Endodermal cell (in vitro differentiated cells): Measurements from ENCODE around the gene CCNI2. TPM values are rescaled to one million over a fixed set of nuclear protein-coding genes. Genes with fewer than 3 reads are reported as not detected.

ENCODE experiments used
- DNase-seq: peaks from one replicate; pipeline ENCODE4 v3.0.0-alpha.2; 2017
- H3K27ac ChIP-seq: 2 replicates; pipeline ENCODE4 v1.5.1; 2013; ENCODE audit warnings: mild to moderate bottlenecking, low read depth, low read length, moderate library complexity
- H3K27me3 ChIP-seq: 2 replicates; pipeline ENCODE4 v1.6.1; 2013; ENCODE audit warnings: mild to moderate bottlenecking, low read length, moderate library complexity; ENCODE audit not compliant: insufficient read depth, control insufficient read depth, poor library complexity, severe bottlenecking
- H3K36me3 ChIP-seq: 2 replicates; pipeline ENCODE4 v1.7.0; 2013; ENCODE audit warnings: mild to moderate bottlenecking, low read length, moderate library complexity; ENCODE audit not compliant: control insufficient read depth, insufficient read depth
- H3K4me1 ChIP-seq: one replicate; pipeline ENCODE4 v1.7.0; 2013; ENCODE audit warnings: low read length; ENCODE audit not compliant: control insufficient read depth, insufficient read depth
- H3K4me3 ChIP-seq: 2 replicates; pipeline ENCODE4 v1.5.1; 2013; ENCODE audit warnings: mild to moderate bottlenecking, low read length, moderate library complexity
- H3K9ac ChIP-seq: 2 replicates; pipeline ENCODE4 v1.6.1; 2013; ENCODE audit warnings: mild to moderate bottlenecking, low read length, moderate library complexity; ENCODE audit not compliant: poor library complexity, severe bottlenecking; ENCODE audit errors: extremely low read depth
- H3K9me3 ChIP-seq: 2 replicates; pipeline ENCODE4 v1.6.1; 2013; ENCODE audit warnings: mild to moderate bottlenecking, low read length, moderate library complexity; ENCODE audit not compliant: control insufficient read depth
- H3K27ac Mint-ChIP-seq: 2 replicates; pipeline ENCODE4 v1.8.0; 2020; ENCODE audit warnings: mixed read lengths
- H3K27me3 Mint-ChIP-seq: 2 replicates; pipeline ENCODE4 v1.8.0; 2021; ENCODE audit warnings: mild to moderate bottlenecking, mixed read lengths; ENCODE audit not compliant: insufficient read depth
- H3K36me3 Mint-ChIP-seq: 2 replicates; pipeline ENCODE4 v1.8.0; 2020; ENCODE audit warnings: low read depth, mixed read lengths
- H3K4me1 Mint-ChIP-seq: 2 replicates; pipeline ENCODE4 v1.8.0; 2020; ENCODE audit warnings: mixed read lengths
- H3K4me3 Mint-ChIP-seq: 2 replicates; pipeline ENCODE4 v1.8.0; 2020; ENCODE audit warnings: mild to moderate bottlenecking, moderate library complexity, mixed read lengths
- H3K9me3 Mint-ChIP-seq: 2 replicates; pipeline ENCODE4 v1.8.0; 2020; ENCODE audit warnings: mild to moderate bottlenecking, mixed read lengths
- CTCF ChIP-seq: fragments of 200-600 bp; sonication (generic); conservative IDR thresholded peaks from 2 replicates; pipeline ENCODE4 v1.5.0; 2021; ENCODE audit warnings: antibody characterized with exemption, mild to moderate bottlenecking
- whole genome bisulfite sequencing, 2 experiments: methylation state at CpG; one replicate each; pipeline versions ENCODE4 v1.1.5 to v1.1.7; 2013; ENCODE audit warnings: missing lambda C conversion rate in 2 of 2, mixed read lengths in 1 of 2; ENCODE audit not compliant: insufficient coverage in 1 of 2, insufficient read length in 1 of 2; 5-methylcytosine and 5-hydroxymethylcytosine counted together
- total RNA-seq, 2 donors: library from RNA; stranded (reverse); fragmentation: NEBNext Ultra II Directional in 1 of 2; extraction: Animal tissue kit (Norgen Biotek cat#: 25700) in 1 of 2; gene quantifications; 2 replicates in 1 of 2; 3 replicates in 1 of 2; pipeline ENCODE4 v1.2.1, GENCODE V29; 2021

CCNI2 gene
- total RNA-seq, 2 donors from 2014 or later: 1.2 to 1.3 TPM

- no peak overlapping the region for H3K4me3 ChIP-seq
- Mint-ChIP-seq H3K4me1 (peaks cover 10% of the 10 kb centered on the region), H3K27me3 (peaks cover 2% of the 10 kb centered on the region), H3K4me3 (no peak overlapping the region), H3K36me3 (peaks cover 35% of the 10 kb centered on the region), H3K27ac (no peak overlapping the region), H3K9me3 (no peaks in the 10 kb centered on the region)
- H3K9ac ChIP-seq: no peak overlapping the region
- H3K9me3 ChIP-seq: no peaks in the 10 kb centered on the region
- no peak overlapping the region for H3K27ac ChIP-seq
- 91 to 95% methylated on average over 10 to 13 of the region's 13 CpGs for WGBS, 2 experiments
- H3K36me3 ChIP-seq: peaks cover 22% of the 10 kb centered on the region
- H3K4me1 ChIP-seq: no peaks in the 10 kb centered on the region
- H3K27me3 ChIP-seq: no peaks in the 10 kb centered on the region
- DNase-seq: peak; percentile 28
- TF ChIP-seq CTCF: no peak
These were observed 11.2 kb downstream of the CCNI2 start for GRCh38 chr5:132758451-132758850.

- Histone ChIP-seq H3K27ac (no peak overlapping the region), H3K4me1 (no peaks in the 10 kb centered on the region), H3K36me3 (peaks cover 28% of the 10 kb centered on the region), H3K27me3 (no peaks in the 10 kb centered on the region), H3K9ac (no peak overlapping the region), H3K4me3 (no peak overlapping the region), H3K9me3 (no peaks in the 10 kb centered on the region)
- Mint-ChIP-seq H3K4me3 (no peak overlapping the region), H3K4me1 (peaks cover 7% of the 10 kb centered on the region), H3K27me3 (peaks cover 2% of the 10 kb centered on the region), H3K9me3 (no peaks in the 10 kb centered on the region), H3K36me3 (peaks cover 41% of the 10 kb centered on the region), H3K27ac (no peak overlapping the region)
- 90 to 91% methylated on average over 7 to 13 of the region's 13 CpGs for WGBS, 2 experiments
- peak; percentile 27 for DNase-seq
- no peak for TF ChIP-seq CTCF
These were observed 12.2 kb downstream of the CCNI2 start for GRCh38 chr5:132759114-132760048.

- no peak overlapping the region for H3K27ac ChIP-seq
- H3K9me3 ChIP-seq: no peaks in the 10 kb centered on the region
- no peaks in the 10 kb centered on the region for H3K27me3 ChIP-seq
- H3K4me1 ChIP-seq: no peaks in the 10 kb centered on the region
- WGBS, 2 experiments: 96% methylated on average over 4 to 12 of the region's 12 CpGs
- no peaks in the 10 kb centered on the region for H3K27me3 Mint-ChIP-seq
- H3K4me3 ChIP-seq: no peak overlapping the region
- peaks cover 35% of the 10 kb centered on the region for H3K36me3 ChIP-seq
- H3K9me3 Mint-ChIP-seq: no peaks in the 10 kb centered on the region
- H3K27ac Mint-ChIP-seq: no peak overlapping the region
- peak; percentile 22 for DNase-seq
- no peak overlapping the region for H3K4me3 Mint-ChIP-seq
- peaks cover 43% of the 10 kb centered on the region for H3K36me3 Mint-ChIP-seq
- peaks cover 5% of the 10 kb centered on the region for H3K4me1 Mint-ChIP-seq
- no peak for TF ChIP-seq CTCF
- no peak overlapping the region for H3K9ac ChIP-seq
These were observed 12.8 kb downstream of the CCNI2 start for GRCh38 chr5:132760049-132760420.
